Anterior cingulate cortex (tissue), 58 donors: ENCODE results near the gene GALNT10.

Source experiments
- DNase-seq, 58 donors: peaks; one replicate each; lab custom pipeline; 2025; lab: John Stamatoyannopoulos, UW

Gene GALNT10

GRCh38 chr5:154227090-154227489 lies 36.6 kb downstream of the GALNT10 start:
- DNase-seq, result no peak

GRCh38 chr5:154228696-154229095 lies 38.2 kb downstream of the GALNT10 start:
- DNase-seq, result no peak

DNA sequence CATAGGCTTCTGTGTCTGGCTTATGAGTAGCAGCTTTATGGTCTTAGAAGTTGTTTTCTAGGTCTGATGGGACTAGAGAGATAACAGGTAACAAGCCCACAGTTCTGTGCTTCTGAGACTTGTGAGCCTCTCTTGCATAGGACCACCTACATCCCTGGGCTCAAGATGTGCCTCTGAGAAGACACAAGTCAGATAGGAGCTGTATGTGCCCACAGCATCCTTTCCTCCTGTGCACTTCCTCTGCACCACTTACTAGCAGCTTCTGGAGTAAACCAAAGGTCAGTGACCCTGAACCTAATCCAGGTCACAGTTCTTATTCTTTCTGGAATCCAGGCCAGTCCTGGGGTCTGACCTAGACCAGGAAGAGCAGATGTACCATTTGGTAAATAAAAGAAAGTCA lies 40.0 kb downstream of the GALNT10 start:
- no peak for DNase-seq

DNA sequence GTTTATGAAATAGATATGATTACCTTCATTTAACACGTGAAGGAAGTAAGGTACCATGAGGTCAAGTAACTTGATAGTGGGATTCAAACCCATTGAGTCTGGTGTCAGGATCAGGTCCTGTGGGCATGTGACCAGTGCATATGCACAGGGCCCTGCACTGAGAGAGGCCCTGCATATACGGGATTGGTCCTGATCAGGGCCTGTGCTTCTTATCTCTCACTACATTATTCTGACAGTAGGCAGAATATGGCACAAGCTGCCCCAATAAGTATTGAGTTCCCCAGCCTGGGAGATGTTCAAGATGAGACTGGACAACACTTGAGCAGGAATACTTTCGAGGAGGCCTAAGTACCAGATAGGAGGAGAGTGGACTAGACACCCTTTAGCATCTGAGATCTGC lies 44.0 kb downstream of the GALNT10 start:
- DNase-seq, result no peak

- DNase-seq, result no peak
Observed at GRCh38 chr5:154236011-154236410, 45.5 kb downstream of the GALNT10 start.

DNA sequence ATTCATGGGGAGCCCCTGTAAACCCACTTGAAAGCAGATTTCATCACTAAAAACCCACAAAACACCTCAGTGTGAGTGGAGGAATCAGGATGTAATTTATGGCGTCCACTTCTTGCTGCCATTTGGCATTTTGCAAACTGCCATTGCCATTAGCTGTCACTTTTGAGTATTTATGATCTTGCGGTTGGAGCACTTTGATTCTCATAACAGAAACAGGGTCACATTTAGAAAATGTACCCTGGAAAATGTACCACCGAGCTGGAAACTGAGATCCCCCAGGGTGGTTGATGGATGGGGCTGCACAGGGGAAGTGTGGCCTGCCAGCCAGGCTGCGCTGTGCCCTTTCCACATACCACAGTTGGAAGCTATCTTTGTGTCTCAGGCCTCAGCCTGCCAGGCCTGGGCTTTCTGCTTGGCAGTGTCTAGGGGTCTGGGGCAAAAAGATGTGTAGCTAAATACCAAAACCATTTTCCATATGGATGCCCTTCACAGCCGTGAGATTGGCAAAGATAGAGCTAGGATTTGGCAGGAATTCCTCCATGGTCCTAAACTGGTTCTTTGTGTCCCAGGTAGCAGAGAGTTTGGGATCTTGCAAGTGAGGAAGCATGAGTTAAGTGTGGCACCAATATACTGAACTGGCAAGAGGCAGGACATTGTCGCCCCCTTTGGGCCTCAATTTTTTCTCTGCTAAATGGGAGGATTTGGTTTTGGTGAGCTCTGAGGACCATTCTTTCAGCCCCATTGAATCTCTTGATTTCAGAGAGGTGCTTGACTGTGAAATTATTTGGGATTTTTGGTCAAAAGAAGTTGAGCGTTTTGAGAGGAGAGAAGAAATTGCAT lies 46.2 kb downstream of the GALNT10 start:
- DNase-seq, result no peak

GRCh38 chr5:154237376-154237743 lies 46.8 kb downstream of the GALNT10 start:
- no peak for DNase-seq

GRCh38 chr5:154237946-154238345 lies 47.4 kb downstream of the GALNT10 start:
- no peak for DNase-seq

DNA sequence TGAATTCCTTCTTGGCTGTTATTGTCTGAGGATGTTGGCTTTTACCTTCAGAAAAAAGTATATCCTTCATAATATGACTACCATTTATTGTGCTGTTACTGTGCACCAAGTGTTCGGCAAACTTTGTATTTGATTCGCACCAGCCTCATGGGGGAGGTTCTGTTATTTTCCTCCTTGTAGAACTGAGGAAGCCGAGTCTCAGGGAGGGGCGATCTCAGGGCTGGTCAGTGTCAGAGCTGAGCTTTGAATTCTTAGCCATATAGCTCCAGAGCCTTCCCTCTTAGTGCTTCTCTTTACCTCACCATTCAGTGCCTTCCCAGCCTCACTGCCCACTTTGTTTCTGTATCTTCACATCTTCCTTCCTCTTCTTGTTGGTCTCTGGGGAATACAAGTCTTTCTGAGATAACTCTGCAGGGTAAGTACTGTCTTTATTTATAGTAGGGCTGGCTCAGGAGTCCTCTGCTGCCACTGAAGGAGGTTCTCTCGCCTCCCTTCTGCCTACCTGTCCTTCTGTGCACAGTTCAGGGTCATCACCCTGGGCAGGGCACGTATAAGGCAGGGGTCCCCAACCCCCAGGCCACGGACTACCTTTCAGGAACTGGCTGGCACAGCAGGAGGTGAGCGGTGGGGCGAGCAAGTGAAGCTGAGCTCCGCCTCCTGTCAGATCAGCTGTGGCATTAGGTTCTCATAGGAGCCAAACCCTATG lies 48.4 kb downstream of the GALNT10 start:
- no peak for DNase-seq

GRCh38 chr5:154240595-154240994 lies 50.1 kb downstream of the GALNT10 start:
- no peak for DNase-seq

- DNase-seq, result no peak
Observed at GRCh38 chr5:154241021-154241420, 50.5 kb downstream of the GALNT10 start.

- DNase-seq, result peak in 2 of 58 donors; percentile 13 to 17
Observed at GRCh38 chr5:154242442-154242841, 51.9 kb downstream of the GALNT10 start.

- DNase-seq, result no peak
Observed at GRCh38 chr5:154242964-154243376, 52.4 kb downstream of the GALNT10 start.

GRCh38 chr5:154243736-154244135 lies 53.2 kb downstream of the GALNT10 start:
- no peak for DNase-seq

DNA sequence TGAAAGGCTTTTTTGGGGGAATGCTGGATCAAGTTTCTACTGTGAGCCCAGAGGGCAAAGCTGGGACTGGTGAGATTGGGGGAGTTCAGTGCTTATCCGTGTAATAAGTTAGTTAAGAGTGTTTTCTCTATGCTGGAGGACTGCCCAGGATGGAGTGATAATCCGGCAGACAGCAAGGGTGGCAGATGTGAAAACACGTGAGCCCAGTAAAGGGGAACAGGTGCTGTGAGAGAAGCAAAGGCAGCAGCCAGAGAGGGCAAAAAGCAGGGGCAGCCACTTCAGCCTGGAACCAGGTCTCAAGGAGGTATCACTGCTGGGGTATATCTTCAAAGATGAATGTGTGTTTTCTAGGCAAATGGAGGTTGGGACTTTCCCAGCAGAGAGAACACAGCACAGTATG lies 53.9 kb downstream of the GALNT10 start:
- no peak for DNase-seq

- DNase-seq, result no peak
Observed at GRCh38 chr5:154248691-154249090, 58.2 kb downstream of the GALNT10 start.

DNA sequence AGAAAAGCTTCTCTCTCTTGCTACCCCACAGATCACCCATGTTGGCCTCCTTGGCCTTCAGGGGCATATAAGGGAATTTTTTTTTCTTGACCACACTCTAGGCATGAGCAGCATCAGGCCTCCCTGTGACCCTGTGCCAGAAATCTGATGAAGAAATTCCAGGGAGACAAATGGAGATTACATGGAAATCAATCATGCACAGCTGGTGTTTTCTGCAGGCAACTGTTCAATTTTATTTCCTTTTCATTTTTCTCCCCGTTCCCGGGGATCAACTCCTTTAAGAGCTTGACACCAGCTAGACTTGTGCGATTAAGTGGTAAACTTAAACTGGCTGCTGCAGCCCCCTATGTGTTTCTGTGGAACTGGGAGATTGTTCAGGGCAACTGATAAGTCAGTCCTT lies 59.3 kb downstream of the GALNT10 start:
- no peak for DNase-seq

GRCh38 chr5:154251529-154251928 lies 61.0 kb downstream of the GALNT10 start:
- DNase-seq, result no peak

GRCh38 chr5:154253807-154254206 lies 63.3 kb downstream of the GALNT10 start:
- DNase-seq, result no peak

- DNase-seq, result no peak
Observed at GRCh38 chr5:154254896-154255295, 64.4 kb downstream of the GALNT10 start.

GRCh38 chr5:154257046-154257445 lies 66.5 kb downstream of the GALNT10 start:
- DNase-seq, result no peak
